HG03520 (cell line): ENCODE measurements around the gene NKX1-2.
A peak's percentile ranks its signal among the peaks of the same experiment; 100 is the strongest.
"Not testable (repeated sequence)": the region's sequence is repeated elsewhere in the genome, so short reads cannot be mapped to it uniquely, and the experiment has no call there.

Experiments
- ATAC-seq: cut with Tn5 transposase; IDR thresholded peaks from one replicate; pipeline ENCODE4 v1.9.1; 2021; ENCODE audit warnings: mild to moderate bottlenecking, moderate library complexity; ENCODE audit not compliant: unreplicated experiment

The NKX1-2 gene

DNA sequence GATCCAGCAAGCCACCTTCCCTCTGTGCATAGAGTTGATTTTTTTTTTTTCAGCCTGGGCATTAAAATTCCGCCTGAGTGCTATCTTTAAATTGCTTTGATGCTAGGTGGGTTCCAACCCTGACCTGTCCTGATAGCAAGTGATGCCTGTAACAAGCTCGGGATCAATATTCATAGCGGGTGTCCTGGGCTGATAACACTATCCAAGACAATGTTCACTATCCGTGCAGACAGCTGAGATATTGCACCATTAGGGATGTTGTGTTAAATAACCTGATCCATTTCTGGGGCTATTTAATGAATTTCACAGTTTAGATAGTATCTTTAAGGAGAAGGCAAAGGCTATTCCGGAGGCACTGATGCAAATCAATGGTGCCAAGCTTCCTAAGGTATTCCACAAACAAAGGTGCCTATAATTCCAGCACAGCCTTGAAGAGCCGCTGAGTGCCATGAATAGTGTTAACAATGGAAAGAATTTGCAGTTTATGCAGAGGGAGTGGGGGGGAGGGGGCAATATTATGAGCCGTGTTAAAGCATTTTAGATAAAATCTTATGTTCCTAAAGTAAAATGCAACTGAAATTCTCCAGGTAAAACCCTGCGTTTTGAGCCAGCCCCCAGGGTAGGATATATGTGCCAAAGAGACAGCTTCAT lies 4.2 kb upstream of the NKX1-2 start:
- no peak for ATAC-seq

DNA sequence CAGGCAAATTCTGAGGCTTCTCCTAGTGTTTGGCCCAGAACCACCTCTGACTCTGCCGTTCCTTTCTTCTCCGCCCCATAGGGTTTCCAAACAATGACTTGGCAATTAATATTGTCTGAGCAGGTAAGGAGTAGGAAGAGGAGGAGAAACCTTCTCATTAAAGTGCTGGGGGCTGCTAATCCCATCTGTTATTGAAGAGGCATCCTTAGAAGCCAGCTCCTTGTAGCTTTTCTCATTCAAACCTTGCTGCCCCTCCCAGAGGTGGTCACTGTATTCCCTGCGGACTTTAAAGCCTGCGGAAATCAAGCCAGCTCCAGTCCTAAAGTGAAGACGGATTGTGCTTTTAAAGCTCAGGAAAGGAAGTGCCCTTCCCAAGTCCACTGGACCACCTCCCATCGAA lies 1.4 kb upstream of the NKX1-2 start:
- ATAC-seq: no peak

DNA sequence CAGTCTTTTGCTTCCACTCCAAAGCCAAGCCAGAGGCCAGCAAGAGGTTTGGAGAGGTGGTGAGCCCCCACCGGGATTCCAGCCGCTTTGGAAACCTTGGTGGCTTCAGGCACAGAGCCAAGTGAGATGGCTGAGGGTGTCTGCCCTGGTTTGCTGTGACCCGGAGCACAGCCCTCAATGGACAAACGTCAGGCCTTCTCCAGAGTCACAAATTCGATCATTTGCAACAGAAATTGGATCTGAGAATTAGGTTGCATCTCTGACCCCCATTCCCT lies 885 bp upstream of the NKX1-2 start:
- no peak for ATAC-seq

DNA sequence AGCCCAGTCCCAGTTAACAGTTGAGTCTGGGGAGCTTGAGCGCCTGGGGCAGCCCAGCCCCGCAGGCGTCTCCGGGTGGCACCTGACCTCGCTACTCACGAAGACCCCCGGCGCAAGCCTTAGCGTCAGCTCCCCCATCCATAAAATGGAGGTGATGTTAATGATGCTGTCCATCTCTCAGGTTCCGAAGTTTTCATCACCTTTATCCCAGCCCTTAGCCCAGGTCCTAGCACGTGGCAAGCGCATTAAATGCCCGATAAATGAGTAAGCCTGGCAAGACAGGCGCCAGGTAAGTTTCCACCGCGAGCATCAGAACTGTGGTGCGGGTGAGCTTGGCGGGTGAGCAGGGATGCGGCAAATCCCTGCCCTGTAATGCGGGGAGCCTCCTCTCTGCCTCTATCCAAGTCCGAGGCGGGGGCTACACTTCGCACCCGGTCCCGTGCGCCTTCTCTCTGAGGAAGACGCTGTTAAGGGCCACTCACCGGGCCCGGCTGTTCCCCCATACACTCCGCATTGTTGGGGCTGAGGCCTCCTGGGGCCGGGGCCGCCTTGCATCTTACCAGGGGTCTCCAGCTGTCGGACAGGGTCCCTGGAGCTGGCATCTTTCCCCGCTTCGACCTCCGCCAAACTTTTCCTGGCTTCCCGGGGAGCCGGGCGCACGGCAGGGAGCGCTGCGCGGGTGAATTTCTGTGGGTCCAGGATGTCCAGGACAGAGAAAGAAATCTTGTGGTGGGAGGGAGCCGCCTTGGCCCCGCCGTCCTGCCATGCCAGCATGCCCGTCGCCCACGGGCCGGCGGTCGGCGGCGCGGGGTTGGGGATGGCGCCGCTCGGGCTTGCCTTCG lies 444 bp downstream of the NKX1-2 start:
- ATAC-seq: no peak

DNA sequence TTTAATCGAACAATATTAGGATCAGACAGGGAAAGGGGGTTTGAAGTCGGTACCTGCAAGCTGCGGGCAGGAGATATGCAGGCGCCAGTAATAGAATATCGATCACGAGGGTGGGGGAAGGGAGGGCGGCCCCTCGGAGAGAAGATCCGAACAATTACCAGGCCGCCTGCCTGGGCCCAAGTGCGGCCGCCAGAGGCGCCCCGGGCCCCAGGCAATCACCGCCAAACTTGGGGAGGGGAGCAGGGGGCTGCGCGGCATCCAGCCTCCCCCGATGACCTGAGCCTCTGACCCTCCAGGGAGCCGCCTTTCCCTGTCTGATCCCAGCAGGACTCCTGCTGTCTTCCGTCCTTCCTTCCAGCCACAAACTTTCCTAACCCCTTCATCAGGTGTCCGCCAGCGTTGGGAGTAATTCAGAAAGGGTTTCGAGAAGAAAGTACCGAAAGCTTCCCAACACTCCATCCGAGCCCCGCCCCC lies 1.1 kb downstream of the NKX1-2 start:
- no peak for ATAC-seq

DNA sequence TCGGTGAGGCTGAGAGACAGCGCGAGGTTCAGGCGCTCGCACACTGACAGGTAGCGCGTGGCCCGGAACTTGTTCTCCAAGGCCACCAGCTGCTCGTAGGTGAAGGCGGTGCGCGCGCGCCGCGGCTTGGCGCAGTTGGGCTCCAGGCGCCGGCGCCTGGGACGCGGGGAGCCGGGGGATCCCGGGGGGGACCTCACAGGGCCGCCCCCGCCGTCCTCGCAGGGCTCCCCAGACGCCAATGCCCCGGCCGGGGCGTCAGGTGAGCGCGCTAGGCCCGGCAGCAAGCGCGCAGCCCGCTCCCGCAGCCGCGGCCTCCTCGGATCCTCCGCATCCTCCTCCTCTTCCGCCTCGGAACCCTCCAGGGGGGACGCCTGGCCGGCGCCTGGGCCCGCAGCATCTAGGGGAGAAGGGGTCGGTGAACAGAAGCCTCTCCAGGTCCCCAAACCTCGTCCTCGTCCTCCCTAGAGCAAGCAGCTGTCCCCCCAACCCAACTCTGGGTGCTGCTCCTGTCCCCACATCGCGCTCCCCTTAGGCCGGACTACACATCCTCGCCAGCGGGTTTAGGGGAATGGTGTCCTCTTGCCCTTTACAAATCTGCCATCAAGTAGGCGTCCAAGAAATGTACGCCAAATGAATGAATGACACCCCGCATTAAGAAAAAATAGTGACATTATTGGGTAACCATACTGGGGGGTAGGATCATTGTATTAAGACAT lies 1.9 kb downstream of the NKX1-2 start:
- no peak for ATAC-seq

DNA sequence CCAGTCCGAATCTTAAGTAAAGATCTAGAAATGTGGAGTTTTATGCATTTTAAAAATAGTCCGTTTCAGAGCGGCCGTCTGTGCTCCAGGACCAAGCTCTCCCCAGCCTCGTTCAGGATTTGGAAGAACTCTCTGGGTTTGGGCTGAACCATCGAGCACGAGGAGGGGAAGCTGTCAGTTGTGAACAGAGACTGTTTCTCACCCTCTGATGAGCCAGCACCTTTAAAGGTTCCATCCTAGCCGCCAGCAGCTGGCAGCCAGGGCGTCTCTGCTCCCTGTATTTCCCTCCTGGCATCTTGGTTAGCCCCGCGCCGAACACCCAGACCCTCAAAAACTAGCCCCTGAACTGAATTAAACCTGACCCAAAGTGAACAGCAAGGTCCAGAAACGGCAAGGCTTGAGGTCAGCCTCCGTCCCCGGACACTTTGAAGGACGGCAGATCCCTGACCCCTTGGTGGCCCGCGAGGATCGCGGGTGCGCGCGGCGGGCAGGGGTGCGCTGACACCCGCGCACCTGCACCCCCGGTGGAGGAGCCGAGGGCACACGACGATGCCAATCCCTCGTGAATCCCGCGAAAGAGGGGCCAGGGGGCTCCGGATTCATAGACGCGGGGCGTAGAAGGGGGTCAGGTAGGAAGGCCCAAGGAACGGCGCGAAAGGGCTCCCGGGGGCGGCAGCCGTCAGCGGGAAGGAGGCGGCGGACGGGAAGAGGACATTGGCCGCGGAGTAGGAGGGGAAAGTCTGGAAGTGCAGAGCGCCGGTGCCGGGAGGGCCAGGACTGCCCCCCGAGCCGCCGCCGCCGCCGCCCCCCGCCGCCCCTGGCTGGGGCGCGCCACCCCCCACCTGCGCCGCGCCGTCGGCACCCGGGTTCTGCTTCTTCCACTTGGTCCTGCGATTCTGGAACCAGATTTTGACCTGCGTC lies 2.7 kb downstream of the NKX1-2 start:
- ATAC-seq: no peak

DNA sequence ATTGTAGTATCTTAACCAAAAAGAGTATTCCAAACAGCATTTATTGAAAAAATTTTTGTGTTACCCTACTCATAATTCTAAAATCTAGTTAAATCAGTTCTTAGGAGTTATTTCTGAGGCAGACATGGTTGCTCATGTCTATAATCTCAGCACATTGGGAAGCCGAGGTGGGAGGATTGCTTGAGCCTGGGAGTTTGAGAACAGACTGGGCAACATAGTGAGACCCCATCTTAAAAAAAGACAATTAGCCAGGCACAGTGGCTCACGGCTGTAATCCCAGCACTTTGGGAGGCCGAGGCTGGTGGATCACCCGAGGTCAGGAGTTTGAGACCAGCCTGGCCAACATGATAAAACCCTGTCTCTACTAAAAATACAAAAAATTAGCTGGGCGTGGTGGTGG lies 8.1 kb downstream of the NKX1-2 start:
- ATAC-seq: not testable (repeated sequence)

DNA sequence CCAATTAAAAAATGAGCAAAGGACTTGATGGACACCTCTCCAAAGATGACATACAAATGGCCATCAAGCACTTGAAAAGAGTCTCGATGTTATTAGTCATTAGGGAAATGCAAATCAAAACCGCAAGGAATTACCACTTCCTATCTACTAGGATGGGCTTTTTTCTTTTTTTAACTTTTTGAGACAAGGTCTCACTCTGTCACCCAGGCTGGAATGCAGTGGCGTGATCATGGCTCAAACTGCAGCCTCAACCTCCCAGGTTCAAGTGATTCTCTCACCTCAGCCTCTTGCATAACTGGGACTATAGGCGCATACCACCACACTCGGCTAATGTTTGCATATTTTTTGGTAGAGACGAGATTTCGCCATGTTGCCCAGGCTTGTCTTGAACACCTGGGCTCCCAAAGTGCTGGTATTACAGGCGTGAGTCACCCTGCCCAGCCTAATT lies 13.6 kb downstream of the NKX1-2 start:
- peak; percentile 65 for ATAC-seq

DNA sequence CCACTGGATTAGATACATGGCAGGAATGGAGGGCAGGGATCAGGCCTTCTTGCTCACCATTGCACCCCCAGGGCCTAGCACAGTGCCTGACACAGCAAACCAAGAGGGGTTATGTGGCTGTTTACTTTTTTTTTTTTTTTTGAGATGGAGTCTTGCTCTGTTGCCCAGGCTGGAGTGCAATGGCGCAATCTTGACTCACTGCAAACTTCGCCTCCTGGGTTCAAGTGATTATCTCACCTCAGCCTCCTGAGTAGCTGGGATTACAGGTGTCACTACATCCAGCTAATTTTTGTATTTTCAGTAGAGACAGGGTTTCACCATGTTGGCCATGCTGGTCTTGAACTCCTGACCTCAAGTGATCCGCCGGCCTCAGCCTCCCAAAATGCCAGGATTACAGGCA lies 14.2 kb downstream of the NKX1-2 start:
- not testable (repeated sequence) for ATAC-seq

DNA sequence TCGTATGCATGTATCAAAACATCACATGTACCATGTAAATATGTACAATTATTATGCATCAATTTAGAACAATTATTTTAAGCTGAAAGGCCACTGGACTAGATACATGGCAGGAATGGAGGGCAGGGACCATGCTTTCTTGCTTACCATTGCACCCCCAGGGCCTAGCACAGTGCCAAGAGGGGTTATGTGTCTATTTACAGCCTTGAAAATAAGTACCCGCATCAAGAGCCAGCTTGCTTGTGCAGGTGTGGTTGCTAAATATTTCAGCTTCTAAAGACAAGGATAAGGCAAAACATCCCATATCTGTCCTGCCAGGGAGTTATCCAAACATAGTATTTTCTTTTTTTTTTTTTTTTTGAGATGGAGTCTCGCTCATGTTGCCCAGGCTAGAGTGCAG lies 16.4 kb downstream of the NKX1-2 start:
- no peak for ATAC-seq

DNA sequence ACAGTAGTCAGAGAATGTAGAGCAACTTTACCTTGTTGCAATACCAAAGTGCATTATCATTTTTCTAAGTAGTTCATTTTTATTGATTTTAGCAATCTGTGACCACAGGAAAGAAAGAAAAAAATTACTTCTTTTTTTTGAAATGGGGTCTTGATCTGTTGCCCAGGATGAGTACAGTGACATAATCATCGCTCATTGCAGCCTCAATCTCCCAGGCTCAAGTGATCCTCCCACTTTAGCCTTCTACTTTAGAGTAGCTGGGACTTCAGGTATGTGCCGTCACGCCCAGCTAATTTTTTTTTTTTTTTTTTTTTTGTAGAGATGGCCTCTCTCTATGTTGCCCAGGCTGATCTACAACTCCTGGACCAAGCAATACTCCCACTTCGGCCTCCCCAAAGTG lies 19.8 kb downstream of the NKX1-2 start:
- no peak for ATAC-seq

DNA sequence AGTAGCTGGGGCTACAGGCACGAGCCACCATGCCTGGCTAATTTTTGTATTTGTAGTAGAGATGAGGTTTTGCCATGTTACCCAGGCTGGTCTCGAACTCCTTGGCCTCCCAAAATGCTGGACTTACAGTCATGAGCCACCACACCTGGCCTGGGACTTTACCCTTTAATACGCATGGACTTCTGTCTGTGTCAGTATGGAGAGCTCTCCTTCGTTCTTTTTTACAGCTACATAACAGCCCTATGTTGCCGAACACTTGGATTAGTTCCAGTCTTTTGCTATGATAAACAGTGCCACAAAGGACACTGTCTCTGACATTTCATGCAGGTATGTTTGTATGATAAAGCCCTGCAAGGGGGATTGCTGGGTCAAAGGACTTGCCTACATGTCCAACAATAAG lies 20.3 kb downstream of the NKX1-2 start:
- ATAC-seq: no peak

DNA sequence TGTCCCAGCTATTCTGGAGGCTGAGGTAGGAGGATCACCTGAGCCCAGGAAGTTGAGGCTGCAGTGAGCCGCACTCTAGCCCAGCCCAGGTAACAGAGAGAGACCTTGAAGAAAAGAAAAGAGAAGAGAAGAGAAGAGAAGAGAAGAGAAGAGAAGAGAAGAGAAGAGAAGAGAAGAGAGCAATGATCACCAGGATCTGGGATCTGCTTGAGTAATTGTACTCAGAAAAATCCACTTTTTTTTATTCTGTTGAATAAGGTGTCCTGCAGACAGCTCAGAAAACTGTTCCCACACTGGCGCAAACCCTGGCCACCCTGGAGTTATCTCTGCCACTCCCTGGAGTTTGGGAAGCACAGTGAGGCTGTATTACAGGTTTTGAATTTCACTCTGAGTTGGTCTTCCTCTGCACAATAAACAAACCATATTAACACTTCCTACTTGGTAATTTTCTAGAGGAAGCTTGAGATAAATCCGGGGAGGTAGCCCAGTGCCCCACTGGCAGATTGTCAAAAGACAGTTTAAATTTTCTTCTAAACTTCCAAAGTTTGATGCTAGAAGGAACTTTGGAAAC lies 21.5 kb downstream of the NKX1-2 start:
- ATAC-seq: no peak

DNA sequence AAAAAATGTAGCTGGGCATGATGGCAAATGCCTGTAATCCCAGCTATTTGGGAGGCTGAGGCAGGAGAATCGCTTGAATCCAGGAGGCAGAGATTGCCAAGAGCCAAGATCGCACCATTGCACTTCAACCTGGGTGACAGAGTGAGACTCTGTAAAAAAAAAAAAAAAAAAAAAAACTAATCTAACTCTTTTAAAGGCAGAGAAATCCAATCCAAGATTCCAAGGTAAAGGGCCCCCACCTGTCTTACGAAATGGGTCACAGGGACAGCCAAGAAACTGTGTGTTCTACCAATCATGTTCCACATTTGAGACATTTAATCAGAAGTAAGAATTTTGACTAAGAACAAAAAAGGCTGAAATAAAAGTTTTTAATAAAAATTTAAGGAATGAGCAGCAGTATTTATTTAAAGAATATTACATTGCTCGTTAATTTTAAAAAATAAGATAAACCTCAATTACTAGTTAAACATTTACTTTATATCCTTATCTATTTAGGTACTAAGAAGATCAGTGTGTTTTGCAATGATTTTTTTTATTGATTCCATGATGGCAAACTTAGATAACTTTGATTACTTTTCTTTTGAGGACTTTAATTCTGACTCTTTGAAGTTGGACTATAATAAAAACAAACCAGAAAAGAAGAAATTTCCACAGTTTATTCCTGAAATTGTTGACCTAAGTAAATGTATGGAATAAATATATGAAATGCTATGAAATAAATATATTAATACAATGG lies 24.4 kb downstream of the NKX1-2 start:
- ATAC-seq: no peak

DNA sequence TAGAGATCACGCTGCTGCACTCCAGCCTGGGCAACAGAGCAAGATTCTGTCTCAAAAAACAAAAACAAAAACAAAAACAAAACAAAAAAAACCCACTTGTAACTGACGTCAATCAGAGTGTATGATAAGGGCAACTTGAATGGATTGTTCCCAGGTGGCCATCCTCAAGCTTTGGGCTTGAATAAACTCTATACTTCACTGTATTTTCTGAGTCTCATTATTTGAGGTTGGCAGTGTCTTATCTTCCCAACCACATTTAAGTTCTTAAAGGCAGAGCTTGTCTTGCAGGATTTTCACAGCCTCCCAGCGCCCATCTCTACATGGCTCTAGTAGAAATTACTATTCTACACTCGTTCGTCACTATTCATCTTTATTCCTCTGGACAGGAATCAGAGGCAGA lies 26.0 kb downstream of the NKX1-2 start:
- ATAC-seq: no peak

DNA sequence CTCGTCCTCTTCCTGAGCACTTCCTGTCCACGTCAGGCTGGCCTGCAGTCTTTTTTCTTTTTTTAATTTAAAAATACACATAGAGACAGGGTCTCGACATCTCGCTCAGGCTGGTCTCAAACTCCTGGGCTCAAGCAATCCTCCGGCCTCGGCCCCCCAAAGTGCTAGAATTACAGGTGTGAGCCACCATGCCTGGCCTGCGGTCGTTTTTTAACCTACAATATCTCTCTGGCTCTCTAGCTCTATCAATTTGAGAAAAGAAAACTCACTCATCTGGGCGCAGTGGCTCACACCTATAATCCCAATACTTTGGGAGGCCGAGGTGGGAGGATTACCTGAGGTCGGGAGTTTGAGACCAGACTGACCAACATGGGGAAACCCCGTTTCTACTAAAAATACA lies 27.1 kb downstream of the NKX1-2 start:
- no peak for ATAC-seq

DNA sequence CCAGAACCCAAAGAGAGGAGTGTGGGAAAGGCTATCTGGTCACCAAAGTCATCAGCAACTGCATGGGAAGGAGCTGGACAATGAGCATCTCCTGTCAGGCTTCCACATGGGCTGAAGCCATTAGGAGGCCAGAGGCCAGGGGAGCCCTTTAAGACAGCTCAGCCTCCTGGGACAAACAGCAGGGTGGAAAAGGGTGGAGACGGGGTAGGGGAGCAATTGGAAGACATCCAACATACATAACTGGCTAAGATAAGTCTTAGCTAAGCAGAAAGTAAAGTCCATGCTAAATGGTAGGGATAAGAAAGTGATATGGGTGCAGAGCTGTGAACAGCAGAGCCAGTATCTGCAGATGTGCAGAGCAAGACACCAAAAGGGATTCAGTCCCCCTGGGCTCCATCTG lies 29.6 kb downstream of the NKX1-2 start:
- no peak for ATAC-seq

DNA sequence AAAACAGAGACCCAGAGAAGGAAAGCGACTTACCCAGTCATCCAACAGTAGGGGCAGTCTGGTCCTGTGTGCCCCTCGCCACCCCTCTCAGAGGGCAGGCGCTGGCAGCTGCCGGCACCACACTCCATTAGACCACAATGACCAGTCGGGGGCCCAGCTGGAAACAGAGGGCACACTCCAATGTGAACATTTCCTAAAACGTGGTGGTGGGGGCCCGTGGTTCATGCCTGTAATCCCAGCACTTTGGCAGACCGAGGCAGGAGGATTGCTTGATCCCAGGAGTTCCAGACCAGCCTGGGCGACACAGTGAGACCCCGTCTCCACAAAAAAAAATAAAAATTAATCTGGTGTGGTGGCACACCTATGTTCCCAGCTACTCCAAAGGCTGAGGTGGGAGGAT lies 30.2 kb downstream of the NKX1-2 start:
- ATAC-seq: no peak
